B cell (primary cell): ENCODE measurements around the gene BDKRB1. TPM values are rescaled to one million over a fixed set of nuclear protein-coding genes. Genes with fewer than 3 reads are reported as not detected.

ENCODE experiments used
- ATAC-seq: fragments of 200-7000 bp; cut with Tn5 transposase; one replicate; pipeline ENCODE4 v1.10.0; 2021; ENCODE audit warnings: low read depth, mild to moderate bottlenecking, moderate number of reproducible peaks, moderate library complexity
- CTCF ChIA-PET: fragments of 350-600 bp; sonication (Branson Sonifier 250); formaldehyde crosslinking; loops from one replicate; lab custom pipeline; 2021; ENCODE audit warnings: antibody characterized with exemption, inconsistent platforms; lab: Charles Lee
- POLR2A ChIA-PET: fragments of 350-600 bp; sonication (Branson Sonifier 250); formaldehyde crosslinking; loops from one replicate; lab custom pipeline; 2021; ENCODE audit warnings: antibody characterized with exemption; lab: Charles Lee
- DNase-seq: peaks from one replicate; pipeline ENCODE4 v3.0.0; 2013
- H2AFZ ChIP-seq: 2 replicates; pipeline ENCODE4 v1.6.1; 2012; ENCODE audit warnings: mild to moderate bottlenecking, low read depth, low read length; ENCODE audit not compliant: insufficient read depth, poor library complexity, severe bottlenecking
- H3K27ac ChIP-seq, 2 donors: 1 replicate in 1 of 2; 2 replicates in 1 of 2; pipeline ENCODE4 v1.5.1; 2012 to 2013; ENCODE audit warnings: low read length in 2 of 2, mild to moderate bottlenecking in 2 of 2, moderate library complexity in 1 of 2
- H3K27me3 ChIP-seq, 4 experiments: fragments of 200-600 bp in 1 of 4; sonication (generic) in 1 of 4; replicated peaks in 1 of 4; 1 replicate in 2 of 4; 2 replicates in 2 of 4; pipeline versions ENCODE4 v1.6.1 to v1.7.0; 2013 to 2016; ENCODE audit warnings: low read length in 3 of 4, mild to moderate bottlenecking in 2 of 4, mixed read lengths in 1 of 4, moderate library complexity in 1 of 4; ENCODE audit not compliant: insufficient read depth in 4 of 4, control insufficient read depth in 3 of 4; ENCODE audit errors: control extremely low read depth in 1 of 4
- H3K36me3 ChIP-seq, 2 experiments: replicated peaks in 1 of 2; 1 replicate in 1 of 2; 2 replicates in 1 of 2; pipeline versions ENCODE4 v1.6.1 to v1.7.1; 2013; ENCODE audit warnings: low read length in 1 of 2; ENCODE audit not compliant: insufficient read depth in 2 of 2, control insufficient read depth in 1 of 2; ENCODE audit errors: control extremely low read depth in 1 of 2, extremely low read depth in 1 of 2
- H3K4me1 ChIP-seq, 2 donors: fragments of 200-600 bp in 1 of 2; sonication (generic) in 1 of 2; 1 replicate in 1 of 2; 2 replicates in 1 of 2; pipeline versions ENCODE4 v1.5.1 to v1.6.1; 2013 to 2017; ENCODE audit warnings: low read length in 2 of 2; ENCODE audit not compliant: control insufficient read depth in 2 of 2, insufficient read depth in 2 of 2
- H3K4me2 ChIP-seq: replicated peaks from 2 replicates; pipeline ENCODE3; 2012; ENCODE audit warnings: mild to moderate bottlenecking, low read depth, low read length; ENCODE audit not compliant: poor library complexity, severe bottlenecking
- H3K4me3 ChIP-seq, 5 experiments: fragments of 200-600 bp in 1 of 5; sonication (generic) in 1 of 5; 1 replicate in 3 of 5; 2 replicates in 2 of 5; pipeline versions ENCODE4 v1.5.1 to v1.7.0; 2011 to 2016; ENCODE audit warnings: low read length in 4 of 5, mild to moderate bottlenecking in 4 of 5, low read depth in 2 of 5, control low read depth in 1 of 5, moderate library complexity in 1 of 5; ENCODE audit not compliant: insufficient read depth in 1 of 5; ENCODE audit errors: control extremely low read depth in 1 of 5, extremely low read depth in 1 of 5
- H3K79me2 ChIP-seq: fragments of 200-600 bp; sonication (generic); one replicate; pipeline ENCODE4 v1.6.0; 2016; ENCODE audit warnings: low read length; ENCODE audit not compliant: control insufficient read depth, insufficient read depth
- H3K9ac ChIP-seq: fragments of 200-600 bp; sonication (generic); 2 replicates; pipeline ENCODE4 v1.6.1; 2017; ENCODE audit warnings: mild to moderate bottlenecking, low read length, moderate library complexity
- H3K9me3 ChIP-seq, 3 donors: one replicate each; pipeline versions ENCODE4 v1.6.1 to v1.7.1; 2013; ENCODE audit warnings: low read length in 2 of 3; ENCODE audit not compliant: control insufficient read depth in 2 of 3, insufficient read depth in 1 of 3; ENCODE audit errors: control extremely low read depth in 1 of 3
- H4K20me1 ChIP-seq: 2 replicates; pipeline ENCODE4 v1.6.0; 2012; ENCODE audit warnings: mild to moderate bottlenecking, low read length; ENCODE audit not compliant: insufficient read depth, control insufficient read depth, poor library complexity, severe bottlenecking
- H3K27ac Mint-ChIP-seq: one replicate; pipeline ENCODE4 v1.8.0; 2021; ENCODE audit warnings: mixed read lengths
- H3K27me3 Mint-ChIP-seq: one replicate; pipeline ENCODE4 v1.8.0; 2021; ENCODE audit warnings: mixed read lengths
- H3K4me1 Mint-ChIP-seq: one replicate; pipeline ENCODE4 v1.8.0; 2021; ENCODE audit warnings: mixed read lengths
- H3K4me3 Mint-ChIP-seq: one replicate; pipeline ENCODE4 v1.8.0; 2021; ENCODE audit warnings: mixed read lengths
- H3K9me3 Mint-ChIP-seq: one replicate; pipeline ENCODE4 v1.8.0; 2022; ENCODE audit warnings: mixed read lengths; ENCODE audit not compliant: insufficient read depth
- CTCF ChIP-seq: fragments of 200-600 bp; IDR thresholded peaks from one replicate; pipeline ENCODE4 v1.8.0; 2022; ENCODE audit warnings: antibody characterized with exemption, mild to moderate bottlenecking
- EZH2 ChIP-seq: IDR thresholded peaks from 2 replicates; pipeline ENCODE4 v1.6.1; 2012; ENCODE audit warnings: borderline replicate concordance, low read depth, mild to moderate bottlenecking, moderate library complexity, low read length; ENCODE audit not compliant: insufficient read depth, poor library complexity, severe bottlenecking
- WGBS: methylation state at CpG from one replicate; pipeline ENCODE4 v1.1.5; 2013; ENCODE audit warnings: missing lambda C conversion rate; ENCODE audit not compliant: insufficient coverage; 5-methylcytosine and 5-hydroxymethylcytosine counted together
- intact Hi-C: fragments of 100-400 bp; cut with micrococcal nuclease; formaldehyde crosslinking; loops from one replicate; pipeline ENCODE4 v1.10.0; 2022
- polyA plus RNA-seq: library from polyadenylated mRNA; depleted of rRNA; stranded (reverse); fragments of >200 nt; gene quantifications from 2 replicates; pipeline ENCODE4 v1.2.3, GENCODE V29; 2012
- total RNA-seq, 2 donors: library from RNA; stranded (reverse); fragments of 120-200 nt in 1 of 2; gene quantifications; 1 replicate in 1 of 2; 2 replicates in 1 of 2; pipeline versions ENCODE4 v1.2.3 to v1.2.4, GENCODE V29; 2013 to 2022

Gene BDKRB1
- total and polyA plus RNA-seq, 2 donors (not counting 1 experiment from before 2014, with no cell fraction given) = not detected

- no peak for DNase-seq
- TF ChIP-seq EZH2 (no peak), CTCF (no peak)
- Histone ChIP-seq H3K9ac (no peak overlapping the region), H3K9me3 (no peaks in the 10 kb centered on the region), H3K4me2 (no peak overlapping the region), H3K4me1 (no peaks in the 10 kb centered on the region), H3K27me3 (no peaks in the 10 kb centered on the region), H3K79me2 (no peaks in the 10 kb centered on the region), H2AFZ (no peak overlapping the region), H3K27ac (no peak overlapping the region), H3K4me3 (no peak overlapping the region), H3K36me3 (peaks cover 2 to 49% of the 10 kb centered on the region in 2 experiments), H4K20me1 (no peaks in the 10 kb centered on the region)
- WGBS = no CpG with 5 or more reads among the region's 1 CpG
- no peak for ATAC-seq
- no peak overlapping the region for H3K4me3 Mint-ChIP-seq
- H3K27me3 Mint-ChIP-seq = no peaks in the 10 kb centered on the region
- intact Hi-C loops = no loop called here
- no peaks in the 10 kb centered on the region for H3K4me1 Mint-ChIP-seq
- POLR2A ChIA-PET = no interaction called here
- CTCF ChIA-PET = no interaction called here
- no peak overlapping the region for H3K27ac Mint-ChIP-seq
- H3K9me3 Mint-ChIP-seq = no peaks in the 10 kb centered on the region
Observed at GRCh38 chr14:96286251-96286650, 30.2 kb downstream of the BDKRB1 start.

- Mint-ChIP-seq H3K4me3 (no peak overlapping the region), H3K9me3 (no peaks in the 10 kb centered on the region), H3K4me1 (no peaks in the 10 kb centered on the region), H3K27ac (no peak overlapping the region), H3K27me3 (no peaks in the 10 kb centered on the region)
- no peak overlapping the region for H3K9ac ChIP-seq
- peaks cover 2 to 53% of the 10 kb centered on the region in 2 experiments for H3K36me3 ChIP-seq
- H3K27me3 ChIP-seq = no peaks in the 10 kb centered on the region
- no peak for TF ChIP-seq CTCF
- no peak for TF ChIP-seq EZH2
- no peak overlapping the region for H2AFZ ChIP-seq
- H3K4me2 ChIP-seq = no peak overlapping the region
- intact Hi-C loops = no loop called here
- no peaks in the 10 kb centered on the region for H3K79me2 ChIP-seq
- no peaks in the 10 kb centered on the region for H3K9me3 ChIP-seq
- H4K20me1 ChIP-seq = no peaks in the 10 kb centered on the region
- H3K27ac ChIP-seq = no peak overlapping the region
- ATAC-seq = no peak
- no peaks in the 10 kb centered on the region for H3K4me1 ChIP-seq
- CTCF ChIA-PET = no interaction called here
- POLR2A ChIA-PET = no interaction called here
- no CpG with 5 or more reads among the region's 1 CpG for WGBS
- DNase-seq = no peak
- H3K4me3 ChIP-seq = no peak overlapping the region
Observed at GRCh38 chr14:96287856-96288255, 31.8 kb downstream of the BDKRB1 start.
